HuH-7.5 (cell line): ENCODE measurements around the gene AACS.
"Not testable (repeated sequence)": the region's sequence is repeated elsewhere in the genome, so short reads cannot be mapped to it uniquely, and the experiment has no call there.

Source experiments
- DNase-seq: peaks from one replicate; pipeline ENCODE4 v3.0.0; 2011; ENCODE audit warnings: low spot score

Gene AACS

GRCh38 chr12:125124320-125124966, 59.2 kb downstream of the AACS start:
- DNase-seq: no peak

- peak; percentile 44 for DNase-seq
These were observed 60.0 kb downstream of the AACS start for GRCh38 chr12:125125271-125125670.

- DNase-seq: no peak
These were observed 63.4 kb downstream of the AACS start for GRCh38 chr12:125128439-125129178.

GRCh38 chr12:125129179-125129571, 63.9 kb downstream of the AACS start:
- no peak for DNase-seq

- DNase-seq: no peak
These were observed 64.5 kb downstream of the AACS start for GRCh38 chr12:125129591-125130255.

- no peak for DNase-seq
These were observed 66.7 kb downstream of the AACS start for GRCh38 chr12:125131958-125132357.

- no peak for DNase-seq
These were observed 67.6 kb downstream of the AACS start for GRCh38 chr12:125132698-125133400.

GRCh38 chr12:125133616-125134015, 68.4 kb downstream of the AACS start:
- no peak for DNase-seq

- DNase-seq: no peak
These were observed 69.3 kb downstream of the AACS start for GRCh38 chr12:125134576-125134975.

GRCh38 chr12:125135906-125136305, 70.7 kb downstream of the AACS start:
- DNase-seq: no peak

GRCh38 chr12:125136702-125137101, 71.5 kb downstream of the AACS start:
- DNase-seq: no peak

- no peak for DNase-seq
These were observed 72.6 kb downstream of the AACS start for GRCh38 chr12:125137766-125138344.

- DNase-seq: no peak
These were observed 75.3 kb downstream of the AACS start for GRCh38 chr12:125140279-125141209.

GRCh38 chr12:125141210-125141573, 76.0 kb downstream of the AACS start:
- DNase-seq: not testable (repeated sequence)

GRCh38 chr12:125142601-125143000, 77.4 kb downstream of the AACS start:
- no peak for DNase-seq

GRCh38 chr12:125143491-125143890, 78.3 kb downstream of the AACS start:
- no peak for DNase-seq

- no peak for DNase-seq
These were observed 80.0 kb downstream of the AACS start for GRCh38 chr12:125145196-125145595.

- DNase-seq: no peak
These were observed 83.1 kb downstream of the AACS start for GRCh38 chr12:125148316-125148715.

GRCh38 chr12:125149160-125150108, 84.2 kb downstream of the AACS start:
- no peak for DNase-seq

GRCh38 chr12:125151284-125151683, 86.0 kb downstream of the AACS start:
- DNase-seq: peak; percentile 14
